C4-2B (cell line): Measurements from ENCODE around the gene ASL.

Source experiments
- ZFX ChIP-seq: fragments of 450-650 bp; IDR thresholded peaks from 2 replicates; pipeline ENCODE4 v1.6.1; 2017
- TF ChIP-seq, protein P1 (sequence below): fragments of 450-650 bp; conservative IDR thresholded peaks from 2 replicates; pipeline ENCODE4 v1.5.1; 2017; ENCODE audit warnings: mild to moderate bottlenecking

DNA sequence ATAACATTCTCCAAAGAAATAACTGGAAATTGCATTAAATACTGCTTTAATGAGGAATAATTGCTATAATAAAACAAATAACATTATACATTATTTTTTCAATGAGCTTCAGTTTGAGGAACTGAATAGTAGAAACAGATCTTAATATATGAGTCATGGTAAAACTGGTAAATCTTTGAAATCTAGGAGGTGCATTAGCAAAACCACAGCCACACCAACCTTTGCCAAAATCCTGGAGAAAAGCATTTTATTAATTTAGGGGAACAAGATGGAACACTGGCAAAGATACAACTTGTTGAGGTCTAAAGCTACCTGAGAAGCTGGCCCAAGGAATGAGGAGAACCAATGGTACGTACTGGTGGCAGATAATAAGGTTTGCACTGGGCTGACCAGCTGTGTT, 5.4 kb upstream of the ASL start:
- TF ChIP-seq, protein P1, sequence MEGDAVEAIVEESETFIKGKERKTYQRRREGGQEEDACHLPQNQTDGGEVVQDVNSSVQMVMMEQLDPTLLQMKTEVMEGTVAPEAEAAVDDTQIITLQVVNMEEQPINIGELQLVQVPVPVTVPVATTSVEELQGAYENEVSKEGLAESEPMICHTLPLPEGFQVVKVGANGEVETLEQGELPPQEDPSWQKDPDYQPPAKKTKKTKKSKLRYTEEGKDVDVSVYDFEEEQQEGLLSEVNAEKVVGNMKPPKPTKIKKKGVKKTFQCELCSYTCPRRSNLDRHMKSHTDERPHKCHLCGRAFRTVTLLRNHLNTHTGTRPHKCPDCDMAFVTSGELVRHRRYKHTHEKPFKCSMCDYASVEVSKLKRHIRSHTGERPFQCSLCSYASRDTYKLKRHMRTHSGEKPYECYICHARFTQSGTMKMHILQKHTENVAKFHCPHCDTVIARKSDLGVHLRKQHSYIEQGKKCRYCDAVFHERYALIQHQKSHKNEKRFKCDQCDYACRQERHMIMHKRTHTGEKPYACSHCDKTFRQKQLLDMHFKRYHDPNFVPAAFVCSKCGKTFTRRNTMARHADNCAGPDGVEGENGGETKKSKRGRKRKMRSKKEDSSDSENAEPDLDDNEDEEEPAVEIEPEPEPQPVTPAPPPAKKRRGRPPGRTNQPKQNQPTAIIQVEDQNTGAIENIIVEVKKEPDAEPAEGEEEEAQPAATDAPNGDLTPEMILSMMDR, result no peak
- no peak for TF ChIP-seq ZFX
